WTC11 (cell line): ENCODE results near the gene TMEM266.

Experiments
- ESRRA ChIP-seq: sonication (generic); formaldehyde crosslinking; IDR thresholded peaks from 2 replicates; pipeline ENCODE4 v1.8.1; 2022; ENCODE audit warnings: mild to moderate bottlenecking, missing genetic modification reagents, borderline replicate concordance
- GABPB1 ChIP-seq: sonication (generic); formaldehyde crosslinking; IDR thresholded peaks from 2 replicates; pipeline ENCODE4 v1.8.1; 2023; ENCODE audit warnings: mild to moderate bottlenecking, missing genetic modification reagents
- JUN ChIP-seq: sonication (generic); formaldehyde crosslinking; IDR thresholded peaks from 2 replicates; pipeline ENCODE4 v1.8.0; 2023; ENCODE audit warnings: mild to moderate bottlenecking, missing genetic modification reagents
- NR3C1 ChIP-seq: sonication (generic); formaldehyde crosslinking; conservative IDR thresholded peaks from 2 replicates; pipeline ENCODE4 v1.8.1; 2023; ENCODE audit warnings: low read depth, mild to moderate bottlenecking, missing genetic modification reagents
- TEAD1 ChIP-seq: sonication (generic); formaldehyde crosslinking; IDR thresholded peaks from 2 replicates; pipeline ENCODE4 v1.8.0; 2022; ENCODE audit warnings: mild to moderate bottlenecking, missing genetic modification reagents
- TEAD4 ChIP-seq: sonication (generic); formaldehyde crosslinking; IDR thresholded peaks from 2 replicates; pipeline ENCODE4 v1.8.0; 2022; ENCODE audit warnings: mild to moderate bottlenecking, missing genetic modification reagents
- TF ChIP-seq, protein P1 (sequence below): fragments of 200-600 bp; IDR thresholded peaks from 2 replicates; pipeline ENCODE4 v1.8.0; 2022; ENCODE audit warnings: antibody characterized with exemption
- TF ChIP-seq, protein P2 (sequence below): sonication (generic); formaldehyde crosslinking; IDR thresholded peaks from 2 replicates; pipeline ENCODE4 v1.8.1; 2023; ENCODE audit warnings: mild to moderate bottlenecking, missing genetic modification reagents, moderate library complexity
- TF ChIP-seq, protein P3 (sequence below): sonication (generic); formaldehyde crosslinking; IDR thresholded peaks from 2 replicates; pipeline ENCODE4 v1.8.0; 2023; ENCODE audit warnings: missing genetic modification reagents, mild to moderate bottlenecking, borderline replicate concordance

GRCh38 chr15:76253691-76254473 lies 194.1 kb downstream of the TMEM266 start:
- TF ChIP-seq, protein P1, sequence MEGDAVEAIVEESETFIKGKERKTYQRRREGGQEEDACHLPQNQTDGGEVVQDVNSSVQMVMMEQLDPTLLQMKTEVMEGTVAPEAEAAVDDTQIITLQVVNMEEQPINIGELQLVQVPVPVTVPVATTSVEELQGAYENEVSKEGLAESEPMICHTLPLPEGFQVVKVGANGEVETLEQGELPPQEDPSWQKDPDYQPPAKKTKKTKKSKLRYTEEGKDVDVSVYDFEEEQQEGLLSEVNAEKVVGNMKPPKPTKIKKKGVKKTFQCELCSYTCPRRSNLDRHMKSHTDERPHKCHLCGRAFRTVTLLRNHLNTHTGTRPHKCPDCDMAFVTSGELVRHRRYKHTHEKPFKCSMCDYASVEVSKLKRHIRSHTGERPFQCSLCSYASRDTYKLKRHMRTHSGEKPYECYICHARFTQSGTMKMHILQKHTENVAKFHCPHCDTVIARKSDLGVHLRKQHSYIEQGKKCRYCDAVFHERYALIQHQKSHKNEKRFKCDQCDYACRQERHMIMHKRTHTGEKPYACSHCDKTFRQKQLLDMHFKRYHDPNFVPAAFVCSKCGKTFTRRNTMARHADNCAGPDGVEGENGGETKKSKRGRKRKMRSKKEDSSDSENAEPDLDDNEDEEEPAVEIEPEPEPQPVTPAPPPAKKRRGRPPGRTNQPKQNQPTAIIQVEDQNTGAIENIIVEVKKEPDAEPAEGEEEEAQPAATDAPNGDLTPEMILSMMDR, result no peak
- no peak for TF ChIP-seq GABPB1
- no peak for TF ChIP-seq ESRRA
- TF ChIP-seq, protein P2, sequence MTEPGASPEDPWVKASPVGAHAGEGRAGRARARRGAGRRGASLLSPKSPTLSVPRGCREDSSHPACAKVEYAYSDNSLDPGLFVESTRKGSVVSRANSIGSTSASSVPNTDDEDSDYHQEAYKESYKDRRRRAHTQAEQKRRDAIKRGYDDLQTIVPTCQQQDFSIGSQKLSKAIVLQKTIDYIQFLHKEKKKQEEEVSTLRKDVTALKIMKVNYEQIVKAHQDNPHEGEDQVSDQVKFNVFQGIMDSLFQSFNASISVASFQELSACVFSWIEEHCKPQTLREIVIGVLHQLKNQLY, result no peak
- no peak for TF ChIP-seq TEAD4 (CRISPR knock-in tag)
- no peak for TF ChIP-seq NR3C1
- TF ChIP-seq TEAD1, result no peak
- TF ChIP-seq, protein P3, sequence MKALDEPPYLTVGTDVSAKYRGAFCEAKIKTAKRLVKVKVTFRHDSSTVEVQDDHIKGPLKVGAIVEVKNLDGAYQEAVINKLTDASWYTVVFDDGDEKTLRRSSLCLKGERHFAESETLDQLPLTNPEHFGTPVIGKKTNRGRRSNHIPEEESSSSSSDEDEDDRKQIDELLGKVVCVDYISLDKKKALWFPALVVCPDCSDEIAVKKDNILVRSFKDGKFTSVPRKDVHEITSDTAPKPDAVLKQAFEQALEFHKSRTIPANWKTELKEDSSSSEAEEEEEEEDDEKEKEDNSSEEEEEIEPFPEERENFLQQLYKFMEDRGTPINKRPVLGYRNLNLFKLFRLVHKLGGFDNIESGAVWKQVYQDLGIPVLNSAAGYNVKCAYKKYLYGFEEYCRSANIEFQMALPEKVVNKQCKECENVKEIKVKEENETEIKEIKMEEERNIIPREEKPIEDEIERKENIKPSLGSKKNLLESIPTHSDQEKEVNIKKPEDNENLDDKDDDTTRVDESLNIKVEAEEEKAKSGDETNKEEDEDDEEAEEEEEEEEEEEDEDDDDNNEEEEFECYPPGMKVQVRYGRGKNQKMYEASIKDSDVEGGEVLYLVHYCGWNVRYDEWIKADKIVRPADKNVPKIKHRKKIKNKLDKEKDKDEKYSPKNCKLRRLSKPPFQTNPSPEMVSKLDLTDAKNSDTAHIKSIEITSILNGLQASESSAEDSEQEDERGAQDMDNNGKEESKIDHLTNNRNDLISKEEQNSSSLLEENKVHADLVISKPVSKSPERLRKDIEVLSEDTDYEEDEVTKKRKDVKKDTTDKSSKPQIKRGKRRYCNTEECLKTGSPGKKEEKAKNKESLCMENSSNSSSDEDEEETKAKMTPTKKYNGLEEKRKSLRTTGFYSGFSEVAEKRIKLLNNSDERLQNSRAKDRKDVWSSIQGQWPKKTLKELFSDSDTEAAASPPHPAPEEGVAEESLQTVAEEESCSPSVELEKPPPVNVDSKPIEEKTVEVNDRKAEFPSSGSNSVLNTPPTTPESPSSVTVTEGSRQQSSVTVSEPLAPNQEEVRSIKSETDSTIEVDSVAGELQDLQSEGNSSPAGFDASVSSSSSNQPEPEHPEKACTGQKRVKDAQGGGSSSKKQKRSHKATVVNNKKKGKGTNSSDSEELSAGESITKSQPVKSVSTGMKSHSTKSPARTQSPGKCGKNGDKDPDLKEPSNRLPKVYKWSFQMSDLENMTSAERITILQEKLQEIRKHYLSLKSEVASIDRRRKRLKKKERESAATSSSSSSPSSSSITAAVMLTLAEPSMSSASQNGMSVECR (CRISPR knock-in tag), result no peak
- TF ChIP-seq JUN, result no peak
